GM10248 (cell line): Measurements from ENCODE around the gene FRMD1.

ENCODE experiments used
- CTCF ChIA-PET: fragments of 300-600 bp; sonication (Branson Sonifier 250); formaldehyde crosslinking; extraction: SDS; loops from one replicate; lab custom pipeline; 2021; ENCODE audit warnings: antibody characterized with exemption; lab: Yijun Ruan, JAX
- POLR2A ChIA-PET: fragments of 350-650 bp; sonication (Branson Sonifier 250); formaldehyde crosslinking; extraction: SDS; loops from one replicate; lab custom pipeline; 2020; ENCODE audit warnings: antibody characterized with exemption; lab: Yijun Ruan, JAX
- DNase-seq: peaks from one replicate; pipeline ENCODE4 v3.0.0; 2012; ENCODE audit errors: extremely low spot score
- TF ChIP-seq, protein P1 (sequence below): IDR thresholded peaks from 2 replicates; pipeline ENCODE4 v1.5.1; 2012; ENCODE audit warnings: mild to moderate bottlenecking, low read depth; ENCODE audit errors: extremely low read depth, missing control alignments, control extremely low read depth

FRMD1 gene

DNA sequence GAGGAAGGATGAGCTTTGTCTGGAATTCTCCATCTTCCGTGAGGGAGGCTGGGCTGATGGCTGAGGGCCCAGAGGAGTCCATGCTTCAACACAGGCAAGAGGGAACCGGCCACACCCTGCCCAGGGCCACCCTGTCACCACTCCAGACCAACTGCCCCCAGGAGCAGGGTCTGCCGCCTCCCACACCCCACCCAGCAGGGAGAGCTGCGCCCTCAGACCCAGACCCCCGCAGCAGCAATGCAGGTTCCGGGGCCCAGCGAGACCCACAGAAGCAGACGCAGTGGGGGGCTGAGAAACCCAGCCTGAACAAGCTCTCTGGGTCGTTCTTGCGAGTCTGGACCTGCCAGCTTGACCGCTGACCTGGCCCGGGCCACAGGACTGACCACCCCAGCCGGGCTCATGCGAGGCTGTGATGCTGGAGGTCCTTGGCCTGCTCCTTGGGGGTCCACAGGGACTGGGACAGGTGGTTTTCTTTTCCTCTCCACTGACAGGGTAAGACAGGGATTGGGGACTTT, 25.0 kb downstream of the FRMD1 start:
- TF ChIP-seq, protein P1, sequence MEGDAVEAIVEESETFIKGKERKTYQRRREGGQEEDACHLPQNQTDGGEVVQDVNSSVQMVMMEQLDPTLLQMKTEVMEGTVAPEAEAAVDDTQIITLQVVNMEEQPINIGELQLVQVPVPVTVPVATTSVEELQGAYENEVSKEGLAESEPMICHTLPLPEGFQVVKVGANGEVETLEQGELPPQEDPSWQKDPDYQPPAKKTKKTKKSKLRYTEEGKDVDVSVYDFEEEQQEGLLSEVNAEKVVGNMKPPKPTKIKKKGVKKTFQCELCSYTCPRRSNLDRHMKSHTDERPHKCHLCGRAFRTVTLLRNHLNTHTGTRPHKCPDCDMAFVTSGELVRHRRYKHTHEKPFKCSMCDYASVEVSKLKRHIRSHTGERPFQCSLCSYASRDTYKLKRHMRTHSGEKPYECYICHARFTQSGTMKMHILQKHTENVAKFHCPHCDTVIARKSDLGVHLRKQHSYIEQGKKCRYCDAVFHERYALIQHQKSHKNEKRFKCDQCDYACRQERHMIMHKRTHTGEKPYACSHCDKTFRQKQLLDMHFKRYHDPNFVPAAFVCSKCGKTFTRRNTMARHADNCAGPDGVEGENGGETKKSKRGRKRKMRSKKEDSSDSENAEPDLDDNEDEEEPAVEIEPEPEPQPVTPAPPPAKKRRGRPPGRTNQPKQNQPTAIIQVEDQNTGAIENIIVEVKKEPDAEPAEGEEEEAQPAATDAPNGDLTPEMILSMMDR: no peak
- ChIA-PET CTCF (no interaction called here), POLR2A (no interaction called here)
- DNase-seq: no peak

DNA sequence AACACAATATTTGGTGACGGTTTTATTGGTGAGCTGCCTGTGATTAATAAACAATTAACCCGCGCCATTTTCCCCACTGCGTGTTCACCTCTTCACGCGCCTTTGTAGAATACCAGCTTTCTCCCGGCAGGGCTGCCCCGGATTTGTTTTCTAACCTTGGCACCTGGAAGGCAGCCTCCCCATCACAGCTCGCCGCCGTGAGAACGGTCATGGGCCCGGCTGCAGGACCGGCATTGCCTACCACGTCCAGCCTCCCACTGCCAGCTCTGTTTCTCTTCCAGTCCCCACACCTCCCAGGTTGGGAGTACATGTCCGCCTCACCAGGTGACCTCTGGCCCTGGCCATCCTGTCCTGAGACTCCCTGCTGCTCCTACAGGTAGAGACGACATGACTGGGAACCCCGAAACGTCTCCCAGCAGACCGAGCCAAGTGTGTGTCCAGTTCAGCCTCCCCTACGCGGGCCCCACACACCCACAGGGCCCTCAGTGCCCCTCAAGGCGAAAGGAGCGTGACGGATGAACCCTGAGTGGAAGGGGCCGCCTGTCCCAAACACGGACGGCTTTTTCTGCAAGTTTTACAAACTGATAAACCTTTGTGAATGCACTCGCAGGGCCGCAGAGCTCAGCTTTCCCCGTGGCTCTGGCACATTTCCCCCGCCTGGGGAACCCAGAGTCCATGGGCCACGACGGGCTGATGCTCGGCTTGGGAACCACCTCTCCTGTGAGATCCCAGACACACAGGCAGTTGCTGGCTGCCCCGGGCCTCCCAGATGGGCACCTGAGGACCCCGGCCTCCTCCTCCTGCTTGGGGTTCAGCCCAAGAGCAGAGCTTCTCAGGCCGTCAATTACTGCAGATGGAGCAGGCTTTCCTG, 25.7 kb downstream of the FRMD1 start:
- TF ChIP-seq, protein P1: no peak
- CTCF ChIA-PET: no interaction called here
- DNase-seq: no peak
- POLR2A ChIA-PET: no interaction called here

DNA sequence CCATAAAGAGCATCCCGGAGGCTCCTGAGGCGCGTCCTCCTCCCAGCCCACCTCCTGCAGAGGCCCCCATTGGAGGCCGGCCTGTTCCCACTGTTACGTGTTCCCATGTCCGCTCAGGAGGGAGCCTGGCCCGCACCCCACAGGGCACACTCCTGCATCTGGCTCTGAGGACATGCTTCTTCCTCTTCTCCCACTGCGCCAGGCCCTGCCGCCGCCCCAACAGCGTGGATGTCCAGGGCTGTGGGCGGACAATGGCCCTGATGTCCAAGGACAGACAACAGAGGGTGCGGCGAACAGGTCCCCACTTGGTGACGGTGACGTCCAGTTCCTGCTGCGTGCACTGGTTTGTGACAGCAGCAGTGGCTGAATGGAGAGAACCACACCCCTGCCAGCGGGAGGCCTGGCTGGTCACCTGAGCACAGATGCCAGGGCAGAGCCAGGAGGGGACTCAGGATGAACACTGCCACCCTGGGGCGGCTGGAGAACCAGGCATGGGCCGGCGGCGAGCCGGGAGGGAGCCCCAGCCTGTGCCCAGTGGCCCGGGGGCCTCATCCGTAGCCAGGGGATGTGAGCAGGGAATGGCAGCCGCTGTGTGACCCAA, 26.6 kb downstream of the FRMD1 start:
- DNase-seq: no peak
- ChIA-PET CTCF (no interaction called here), POLR2A (no interaction called here)
- TF ChIP-seq, protein P1: no peak

DNA sequence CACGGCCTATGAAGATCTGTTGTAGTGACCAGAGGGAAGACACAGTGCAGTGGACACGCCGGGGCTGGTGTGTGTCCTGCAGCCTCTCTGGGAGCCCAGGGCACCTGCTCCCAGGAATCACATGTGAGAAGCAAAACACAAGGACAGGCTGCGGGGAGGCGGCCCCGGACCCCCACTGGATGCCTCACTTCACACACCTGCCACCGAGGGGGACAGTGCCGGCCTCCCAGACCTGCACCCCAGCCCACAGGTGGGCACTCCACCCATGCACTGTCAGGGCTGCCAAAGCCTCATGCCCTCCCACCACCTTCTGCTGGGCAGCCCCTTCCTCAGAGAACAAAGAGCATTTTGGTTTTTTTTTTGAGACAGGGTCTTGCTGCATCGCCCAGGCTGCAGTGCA, 27.4 kb downstream of the FRMD1 start:
- DNase-seq: no peak
- ChIA-PET POLR2A (no interaction called here), CTCF (no interaction called here)
- TF ChIP-seq, protein P1: no peak

DNA sequence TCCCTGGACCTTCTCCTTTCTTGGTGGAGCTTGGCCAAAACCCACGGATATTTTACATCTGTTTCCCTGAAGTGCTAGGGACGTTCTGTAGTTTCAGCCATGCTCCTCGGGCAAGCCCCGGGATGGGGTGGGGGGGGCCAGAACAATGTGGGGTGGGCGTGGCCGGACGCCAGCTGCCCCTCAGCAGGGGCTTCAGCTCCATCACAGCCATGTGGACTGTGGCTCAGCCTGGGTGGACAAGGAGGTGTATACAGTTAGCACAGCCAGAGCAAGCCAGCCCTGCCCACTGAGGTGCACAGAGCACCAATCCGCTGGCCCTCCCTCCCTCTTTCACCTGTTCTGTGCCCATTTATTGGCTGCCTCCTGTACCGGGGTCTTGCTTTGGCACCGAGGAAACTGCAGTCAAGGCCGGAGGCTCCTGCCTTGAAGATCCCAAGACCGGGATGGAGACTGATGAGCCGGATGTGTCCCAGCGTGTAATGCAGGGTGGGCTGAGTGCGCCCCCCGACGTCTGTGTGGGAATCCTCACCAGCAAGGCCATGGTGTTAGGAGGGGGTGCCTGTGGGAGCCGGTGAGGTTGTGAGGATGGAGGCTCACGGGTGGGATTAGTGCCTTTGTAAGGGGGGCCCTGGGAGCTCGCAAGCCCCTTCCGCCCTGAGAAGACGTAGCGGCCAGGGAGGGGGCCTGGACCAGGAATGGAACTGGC, 28.0 kb downstream of the FRMD1 start:
- DNase-seq: no peak
- POLR2A ChIA-PET: no interaction called here
- TF ChIP-seq, protein P1: no peak
- CTCF ChIA-PET: no interaction called here

DNA sequence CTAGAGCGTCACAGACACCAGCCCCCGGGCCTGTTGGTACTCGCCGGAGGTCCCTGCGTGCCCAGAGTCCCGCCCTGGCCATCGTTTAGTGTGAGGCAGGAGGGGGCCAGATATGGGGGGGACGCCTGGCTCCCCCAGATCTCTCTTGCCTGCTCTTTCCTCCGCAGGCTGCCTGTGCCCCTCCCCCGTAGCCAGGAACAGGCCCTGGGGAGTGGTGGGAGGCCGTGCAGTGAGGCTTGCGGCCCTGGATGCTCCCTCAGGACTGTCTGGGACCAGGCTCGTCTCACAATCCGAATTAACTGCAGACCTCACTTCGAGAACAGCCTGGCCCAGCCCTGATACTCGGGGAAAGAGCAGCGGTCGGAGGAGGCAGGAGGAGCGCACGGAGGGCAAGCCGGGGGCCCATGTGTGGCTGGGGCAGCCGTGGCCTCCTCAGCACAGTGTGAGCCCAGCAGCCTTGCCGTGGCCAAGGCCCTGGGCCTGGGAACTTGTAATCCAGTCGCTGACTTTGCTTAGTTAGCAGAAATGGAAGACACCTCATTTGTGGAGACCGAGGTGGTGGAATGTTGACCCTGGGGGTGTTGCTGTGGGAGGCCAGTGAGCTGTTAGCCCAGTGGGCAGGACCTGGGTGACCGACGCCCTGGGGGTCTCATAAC, 28.7 kb downstream of the FRMD1 start:
- TF ChIP-seq, protein P1: no peak
- DNase-seq: no peak
- ChIA-PET POLR2A (no interaction called here), CTCF (no interaction called here)
